HG03045 (cell line): Measurements from ENCODE around the gene IL32.
"Not testable (repeated sequence)": the region's sequence is repeated elsewhere in the genome, so short reads cannot be mapped to it uniquely, and the experiment has no call there.

Experiments
- ATAC-seq: cut with Tn5 transposase; IDR thresholded peaks from one replicate; pipeline ENCODE4 v1.9.1; 2021; ENCODE audit warnings: mild to moderate bottlenecking, moderate library complexity; ENCODE audit not compliant: unreplicated experiment

Gene IL32

GRCh38 chr16:3051009-3051408 lies 14.4 kb upstream of the IL32 start:
- ATAC-seq: no peak

DNA sequence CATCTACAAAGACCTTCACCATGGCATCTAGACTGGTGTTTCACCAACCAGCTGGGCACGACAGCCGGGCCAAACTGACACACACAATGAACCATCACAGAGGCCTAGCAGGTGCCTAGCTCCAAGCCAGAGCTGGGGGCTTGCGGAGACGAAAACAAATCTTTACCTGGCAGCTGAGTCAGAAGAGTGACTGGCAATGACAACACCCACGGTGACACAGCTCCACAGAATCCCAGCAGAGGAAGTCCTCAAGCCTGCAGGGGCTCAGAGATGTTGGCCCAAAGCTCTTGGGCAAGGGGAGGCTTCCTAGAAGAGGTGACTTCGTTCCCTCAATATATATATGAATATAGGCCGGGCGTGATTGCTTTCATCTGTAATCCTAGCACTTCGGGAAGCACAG lies 13.9 kb upstream of the IL32 start:
- no peak for ATAC-seq

DNA sequence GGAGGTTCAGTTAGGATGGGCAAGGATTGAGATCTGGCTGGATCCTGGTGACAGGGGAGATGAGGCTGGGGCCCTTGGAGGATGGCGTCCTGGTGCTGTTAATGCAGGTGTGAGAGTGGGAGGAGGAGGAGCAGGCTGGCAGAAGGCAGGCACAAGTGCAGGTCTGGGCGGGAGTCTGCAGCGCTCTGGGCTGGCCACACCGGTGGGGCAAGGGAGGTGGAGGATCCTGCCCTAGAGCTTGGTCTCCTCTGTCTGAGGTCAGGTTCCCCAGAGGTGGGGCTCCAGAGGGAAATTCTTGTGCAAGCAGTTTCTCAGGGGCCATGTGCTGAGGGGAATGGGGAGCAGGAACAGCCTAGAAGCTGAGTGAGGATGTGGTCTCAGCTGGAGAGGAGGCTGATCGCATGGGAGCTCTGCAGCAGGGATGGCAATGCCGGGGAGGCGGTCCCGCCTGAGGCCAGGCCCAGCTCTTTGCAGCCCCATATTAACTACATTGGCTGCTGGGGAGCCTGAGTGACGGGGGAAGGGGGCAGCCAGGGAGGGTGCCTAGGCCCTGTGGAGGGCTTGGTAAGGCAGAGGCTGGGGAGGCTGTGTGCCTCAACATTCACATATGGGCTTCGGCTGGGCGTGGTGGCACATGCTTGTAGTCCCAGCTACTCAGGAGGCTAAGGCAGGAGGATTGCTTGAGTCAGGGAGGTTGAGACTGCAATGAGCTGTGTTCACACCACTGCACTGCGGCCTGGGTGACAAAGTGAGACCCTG lies 12.7 kb upstream of the IL32 start:
- not testable (repeated sequence) for ATAC-seq

DNA sequence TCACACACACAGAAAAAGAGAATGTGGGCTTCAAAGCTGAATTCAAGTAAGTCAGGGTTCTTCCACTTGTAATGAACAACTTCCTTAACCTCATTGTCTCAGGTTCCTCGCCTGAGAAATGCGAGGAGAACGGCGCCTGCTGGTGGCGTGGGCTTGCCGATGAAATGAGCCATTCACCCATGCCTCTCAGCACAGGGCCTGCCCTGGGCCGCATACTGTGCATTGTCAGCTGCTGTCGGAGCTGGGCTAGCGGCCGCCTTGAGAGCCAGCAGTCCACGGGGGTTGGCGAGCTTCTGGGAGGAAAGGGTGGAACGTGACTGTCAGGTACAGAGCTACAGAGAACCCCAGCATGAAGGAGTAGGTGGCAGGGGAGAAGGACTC lies 12.1 kb upstream of the IL32 start:
- ATAC-seq: not testable (repeated sequence)

- ATAC-seq: no peak
These were observed 10.3 kb upstream of the IL32 start for GRCh38 chr16:3054965-3055733.

DNA sequence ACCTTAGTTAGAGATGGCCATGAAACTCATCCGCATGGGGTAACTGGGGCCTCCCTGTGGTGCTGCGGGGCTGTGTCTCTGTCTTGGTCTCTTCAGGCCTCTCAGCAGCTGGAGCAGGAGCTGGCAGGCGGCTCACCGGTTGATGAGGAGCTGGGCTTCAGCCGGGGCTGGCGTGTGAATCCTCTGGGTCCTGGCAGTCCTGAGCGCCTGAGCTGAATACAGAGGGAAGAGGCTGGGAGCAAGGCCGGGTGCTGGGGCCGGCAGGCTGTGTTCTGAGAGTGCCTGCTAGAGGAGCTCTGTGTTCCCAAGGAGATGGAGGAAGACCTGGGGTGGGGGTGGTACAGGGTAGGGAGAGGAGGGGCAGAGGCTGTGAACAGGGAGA lies 9.7 kb upstream of the IL32 start:
- not testable (repeated sequence) for ATAC-seq

DNA sequence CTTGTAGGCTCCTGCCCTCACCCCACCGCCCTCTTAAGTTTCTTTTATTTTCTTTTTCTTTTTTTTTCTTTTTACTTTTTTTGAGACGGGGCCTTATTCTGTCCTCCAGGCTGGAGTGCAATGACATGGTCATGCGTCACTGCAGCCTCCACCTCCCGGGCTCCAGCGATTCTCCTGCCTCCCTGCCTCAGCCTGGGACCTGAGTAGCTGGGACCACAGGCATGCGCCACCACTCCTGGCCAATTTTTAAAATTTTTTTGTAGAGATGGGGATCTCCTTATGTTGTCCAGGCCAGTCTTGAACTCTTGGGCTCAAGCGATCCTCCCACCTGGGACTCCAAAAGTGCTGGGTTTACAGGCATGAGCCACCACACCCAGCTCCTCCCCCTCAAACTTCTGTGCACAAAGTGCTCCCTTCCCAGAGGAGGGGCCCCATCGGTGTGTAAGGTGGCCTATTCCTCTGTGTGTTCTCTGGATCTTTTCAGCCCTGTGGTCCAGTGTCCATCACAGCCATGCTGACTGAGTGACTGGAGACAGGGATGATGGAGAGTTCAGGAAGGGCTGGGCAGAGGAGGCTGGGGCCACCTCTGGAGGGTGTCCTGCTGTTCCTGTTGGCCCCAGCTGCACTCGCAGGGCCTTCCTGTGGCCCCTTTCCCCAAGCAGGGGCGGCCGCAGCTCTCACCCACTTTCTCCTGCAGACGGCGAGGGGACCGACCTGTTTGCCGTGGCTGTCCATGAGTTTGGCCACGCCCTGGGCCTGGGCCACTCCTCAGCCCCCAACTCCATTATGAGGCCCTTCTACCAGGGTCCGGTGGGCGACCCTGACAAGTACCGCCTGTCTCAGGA lies 8.9 kb upstream of the IL32 start:
- no peak for ATAC-seq

DNA sequence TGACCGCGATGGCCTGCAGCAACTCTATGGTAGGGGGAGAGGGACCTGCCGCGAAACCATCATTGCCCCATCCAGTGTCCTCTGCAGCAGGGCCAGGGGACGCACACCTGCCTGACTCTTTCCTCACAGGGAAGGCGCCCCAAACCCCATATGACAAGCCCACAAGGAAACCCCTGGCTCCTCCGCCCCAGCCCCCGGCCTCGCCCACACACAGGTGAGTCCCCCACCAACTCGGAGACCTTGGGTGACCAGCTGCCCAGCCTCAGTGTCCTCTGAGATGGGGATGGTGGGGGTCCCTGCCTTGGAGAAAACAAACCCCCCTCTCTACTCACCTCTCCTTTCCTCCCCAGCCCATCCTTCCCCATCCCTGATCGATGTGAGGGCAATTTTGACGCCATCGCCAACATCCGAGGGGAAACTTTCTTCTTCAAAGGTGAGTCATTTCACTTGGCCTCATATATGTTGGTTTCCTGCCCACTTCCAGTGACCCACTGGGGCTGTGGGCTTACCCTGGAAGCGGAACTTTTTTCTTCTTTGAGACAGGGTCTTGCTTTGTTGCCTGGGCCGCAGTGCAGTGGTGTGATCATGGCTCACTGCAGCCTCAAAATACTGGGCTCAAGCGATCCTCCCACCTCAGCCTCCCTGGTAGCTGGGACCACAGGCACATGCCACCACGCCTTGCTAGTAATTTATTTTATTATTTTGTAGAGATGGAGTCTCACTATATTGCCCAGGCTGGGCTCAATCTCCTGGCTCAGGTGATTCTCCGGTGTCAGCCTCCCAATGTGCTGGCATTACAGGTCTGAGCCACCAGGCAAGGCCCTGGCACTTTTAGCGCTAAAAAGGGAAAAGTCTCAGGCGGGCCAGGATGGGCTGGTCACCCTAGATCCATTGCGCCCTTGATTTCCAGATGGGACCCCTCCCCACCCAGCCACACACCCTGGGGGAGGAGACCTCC lies 8.0 kb upstream of the IL32 start:
- no peak for ATAC-seq

- peak; percentile 8 for ATAC-seq
These were observed 7.1 kb upstream of the IL32 start for GRCh38 chr16:3058139-3059030.

DNA sequence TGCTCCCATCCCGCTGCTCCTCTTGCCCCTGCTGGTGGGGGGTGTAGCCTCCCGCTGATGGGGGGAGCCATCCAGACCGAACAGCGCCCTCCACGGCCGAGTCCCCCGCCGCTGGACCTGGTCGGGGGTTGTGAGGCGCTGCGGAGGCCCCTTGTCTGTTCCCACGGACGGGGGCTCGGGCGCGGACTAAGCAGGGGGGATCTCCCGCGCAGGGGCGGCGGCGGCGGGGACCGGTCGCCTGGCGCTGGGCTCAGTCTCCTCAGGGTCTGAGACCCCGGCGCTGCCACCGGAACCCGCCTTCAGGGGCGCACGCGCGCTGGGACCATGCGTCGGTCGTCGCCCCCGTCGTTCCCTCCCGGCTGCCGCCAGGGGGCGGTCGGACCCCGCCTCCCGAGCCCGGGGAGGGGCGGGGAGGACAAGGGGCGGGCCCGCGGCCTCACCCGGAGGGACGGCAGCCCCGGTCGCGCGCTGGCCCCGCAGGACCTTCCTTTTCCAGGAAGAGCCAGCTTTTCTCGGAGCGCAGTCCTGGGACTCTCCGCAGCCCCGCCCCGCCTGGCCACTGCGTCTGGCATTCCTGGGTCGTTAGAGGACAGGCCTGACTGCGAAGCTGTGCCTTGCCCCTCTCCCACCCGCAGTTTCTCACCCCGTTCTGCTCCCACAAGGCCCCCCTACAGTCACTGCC lies 6.3 kb upstream of the IL32 start:
- ATAC-seq: peak; percentile 58

DNA sequence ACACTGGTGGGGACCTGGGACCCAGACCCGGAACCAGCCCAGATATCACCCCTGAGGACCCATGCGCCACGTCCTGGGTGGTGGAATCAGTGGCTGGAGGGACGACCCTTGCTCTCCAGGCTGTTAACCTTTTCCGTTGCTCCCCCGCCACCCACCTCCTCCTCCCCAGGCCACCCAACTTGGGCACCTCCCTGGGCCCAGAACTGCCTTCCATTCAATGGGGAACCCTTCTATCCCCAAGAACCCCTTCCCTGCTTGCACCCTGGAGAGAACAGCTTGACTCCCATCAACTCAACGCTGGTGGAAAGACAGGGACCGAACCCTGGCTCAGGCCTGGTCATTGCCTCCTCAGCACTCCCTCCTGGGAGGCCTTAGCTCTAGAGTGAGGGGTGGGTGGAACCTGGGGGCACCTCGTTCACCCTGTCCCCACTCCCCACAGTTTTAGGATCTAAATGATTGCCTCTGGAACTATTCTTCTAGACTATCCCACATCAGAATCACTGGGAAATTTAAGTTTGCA lies 5.7 kb upstream of the IL32 start:
- ATAC-seq: no peak

DNA sequence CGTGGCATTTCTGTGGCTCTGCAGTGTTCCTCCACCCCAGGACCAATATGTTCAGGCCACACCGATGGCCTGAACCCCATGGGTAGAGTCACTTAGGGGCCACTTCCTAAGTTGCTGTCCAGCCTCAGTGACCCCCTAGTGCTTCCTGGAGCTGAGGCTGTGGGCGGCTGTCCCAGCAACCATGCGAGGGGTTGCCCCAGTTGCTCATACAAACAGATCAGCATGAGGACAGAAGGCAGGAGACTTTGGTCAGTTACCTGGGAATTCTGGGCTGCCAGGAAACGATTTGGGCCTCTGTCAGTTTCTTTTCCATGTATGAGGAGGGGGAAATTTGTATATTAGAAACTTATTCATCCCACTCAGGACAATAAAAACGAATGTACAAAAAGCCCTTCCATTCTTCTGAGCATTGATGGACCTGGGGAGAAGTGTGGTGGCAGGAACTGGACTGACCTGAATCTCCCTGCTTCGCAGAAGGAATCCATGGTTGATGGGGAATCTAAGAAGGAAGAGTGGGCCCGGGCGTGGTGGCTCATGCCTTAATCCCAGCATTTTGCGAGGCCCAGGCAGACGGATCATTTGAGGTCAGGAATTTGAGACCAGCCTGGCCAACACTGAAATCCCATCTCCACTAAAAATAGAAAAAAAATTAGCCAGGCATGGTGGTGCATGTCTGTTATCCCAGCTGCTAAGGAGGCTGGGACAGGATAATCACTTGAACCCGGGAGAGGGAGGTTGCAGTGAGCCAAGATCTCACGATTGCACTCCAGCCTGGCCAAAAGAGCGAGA lies 4.9 kb upstream of the IL32 start:
- ATAC-seq: no peak

- ATAC-seq: no peak
These were observed 2.9 kb upstream of the IL32 start for GRCh38 chr16:3062553-3062952.

DNA sequence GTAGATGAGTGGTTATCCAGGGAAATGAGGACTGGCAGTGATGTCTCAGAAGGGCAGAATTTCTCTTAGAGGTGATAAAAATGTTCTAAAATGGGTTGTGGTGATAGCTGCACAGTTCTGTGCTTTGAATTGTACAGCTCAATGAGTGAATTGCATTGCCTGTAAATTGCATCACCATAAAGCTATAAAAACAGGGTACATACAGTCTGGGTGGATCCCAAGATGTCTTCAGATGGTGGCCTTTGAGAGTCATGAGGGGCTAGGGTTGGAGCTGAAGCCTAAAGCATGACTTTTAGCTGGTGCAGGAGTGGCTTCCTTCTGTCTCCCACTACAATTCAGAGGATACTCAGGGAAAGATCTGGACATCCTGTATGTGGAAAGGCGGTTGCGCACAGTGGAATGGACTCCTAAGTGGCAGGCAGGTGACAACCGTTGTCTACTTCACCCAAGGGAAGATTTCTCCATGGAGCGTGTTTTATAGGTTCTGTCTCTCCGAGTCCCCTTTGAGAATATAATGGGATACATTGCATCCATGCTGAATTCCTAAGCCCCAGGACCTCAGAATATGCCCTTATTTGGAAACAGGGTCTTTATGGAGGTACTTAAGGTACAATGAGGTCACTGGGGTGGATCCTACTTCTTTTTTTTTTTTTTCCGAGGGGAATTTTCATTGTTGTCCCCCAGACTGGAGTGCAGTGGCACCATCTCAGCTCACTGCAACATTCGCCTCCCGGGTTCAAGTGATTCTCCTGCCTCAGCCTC lies 1.6 kb upstream of the IL32 start:
- no peak for ATAC-seq

GRCh38 chr16:3065742-3066439 lies 451 bp downstream of the IL32 start:
- no peak for ATAC-seq

GRCh38 chr16:3066440-3066748 lies 954 bp downstream of the IL32 start:
- no peak for ATAC-seq

- ATAC-seq: no peak
These were observed 3.0 kb downstream of the IL32 start for GRCh38 chr16:3068487-3068886.
